ENCODE measurements around the gene SUV39H1. TPM values are rescaled to one million over a fixed set of nuclear protein-coding genes. Genes with fewer than 3 reads are reported as not detected.

Gene SUV39H1
- total RNA-seq, 4 donors from 2014 or later = 0.59 to 7.8 (median 3.8) TPM

DNA sequence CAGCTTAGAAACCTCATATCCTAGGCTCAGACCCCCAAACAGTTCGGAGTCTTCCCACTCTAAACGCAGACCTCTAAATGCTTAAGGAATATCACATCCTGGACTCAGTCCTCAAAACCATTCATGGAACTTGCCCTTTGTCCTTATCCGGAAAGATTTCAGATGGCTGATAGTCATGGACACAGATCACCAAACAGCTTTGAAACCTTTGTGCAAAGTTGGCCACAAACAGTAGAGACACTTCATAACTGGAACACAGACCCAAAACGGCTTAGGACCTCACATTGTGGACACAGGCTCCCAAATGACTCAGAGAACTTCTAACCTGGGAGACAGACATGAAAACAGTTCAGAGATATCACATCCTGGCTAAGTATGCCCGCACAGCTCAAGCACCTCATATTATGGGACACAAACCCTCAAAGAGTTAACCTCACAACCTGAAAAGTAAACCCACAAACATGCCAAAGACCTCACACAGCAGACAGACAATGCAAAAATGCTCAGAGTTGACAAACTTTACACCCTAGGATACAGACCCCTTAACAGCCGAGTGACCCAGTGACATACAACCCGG is 15.5 kb downstream of the SUV39H1 start:
- Histone ChIP-seq H3K27me3 (no peaks in the 10 kb centered on the region), H3K4me3 (no peak overlapping the region), H3K4me1 (no peaks in the 10 kb centered on the region), H3K27ac (no peak overlapping the region), H3K36me3 (no peaks in the 10 kb centered on the region), H3K9me3 (no peaks in the 10 kb centered on the region)
- intact Hi-C loops (cut with DNase I; ENCODE audit: low total_unique reads) = no loop called here
- TF ChIP-seq CTCF (IDR thresholded peaks at IDR 0.05) (no peak), POLR2A (IDR thresholded peaks at IDR 0.05) (no peak)
- no peak for DNase-seq

DNA sequence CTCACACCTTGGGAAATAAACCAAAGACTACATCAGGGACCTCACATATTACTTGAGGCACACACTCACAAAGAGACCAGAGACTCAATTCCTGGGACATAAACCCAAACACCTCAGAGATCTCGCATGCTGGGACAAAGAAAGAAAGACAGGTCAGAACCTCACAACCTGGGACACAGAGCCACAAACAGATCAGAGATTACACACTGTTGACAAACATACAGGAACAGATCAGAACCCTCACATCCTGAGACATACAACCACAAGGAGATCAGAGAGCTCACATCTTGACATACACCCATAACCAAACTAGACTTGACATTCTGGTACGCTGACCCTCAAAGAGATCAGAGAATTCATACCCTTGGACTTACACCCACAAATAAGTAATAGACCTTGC is 17.3 kb downstream of the SUV39H1 start:
- TF ChIP-seq CTCF (IDR thresholded peaks at IDR 0.05) = no peak
- TF ChIP-seq POLR2A (IDR thresholded peaks at IDR 0.05) = no peak
- no peaks in the 10 kb centered on the region for H3K9me3 ChIP-seq
- DNase-seq = no peak
- no peak overlapping the region for H3K4me3 ChIP-seq
- no peaks in the 10 kb centered on the region for H3K27me3 ChIP-seq
- no peaks in the 10 kb centered on the region for H3K4me1 ChIP-seq
- no peak overlapping the region for H3K27ac ChIP-seq
- intact Hi-C loops (cut with DNase I; ENCODE audit: low total_unique reads) = no loop called here
- no peaks in the 10 kb centered on the region for H3K36me3 ChIP-seq

DNA sequence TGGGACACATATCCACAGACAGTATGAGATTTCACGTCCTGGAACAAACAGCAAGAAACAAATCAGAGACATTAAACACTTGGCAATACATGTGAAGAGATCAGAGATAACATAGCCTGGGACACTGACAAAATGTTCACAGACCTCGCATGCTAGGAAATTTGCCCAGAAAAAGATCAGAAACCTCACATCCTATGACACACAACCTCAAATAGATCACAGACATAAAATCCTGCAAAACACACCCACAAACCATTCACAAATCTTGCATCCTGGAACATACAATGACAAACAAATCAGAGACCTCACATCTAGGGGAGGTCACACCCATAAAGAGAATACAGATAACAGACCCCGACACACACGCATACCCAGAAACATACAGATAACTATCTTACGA is 18.0 kb downstream of the SUV39H1 start:
- H3K9me3 ChIP-seq = no peaks in the 10 kb centered on the region
- H3K4me3 ChIP-seq = no peak overlapping the region
- no peaks in the 10 kb centered on the region for H3K27me3 ChIP-seq
- H3K4me1 ChIP-seq = no peaks in the 10 kb centered on the region
- no peak for DNase-seq
- intact Hi-C loops (cut with DNase I; ENCODE audit: low total_unique reads) = no loop called here
- H3K36me3 ChIP-seq = no peaks in the 10 kb centered on the region
- no peak for TF ChIP-seq CTCF (IDR thresholded peaks at IDR 0.05)
- TF ChIP-seq POLR2A (IDR thresholded peaks at IDR 0.05) = no peak
- H3K27ac ChIP-seq = no peak overlapping the region

DNA sequence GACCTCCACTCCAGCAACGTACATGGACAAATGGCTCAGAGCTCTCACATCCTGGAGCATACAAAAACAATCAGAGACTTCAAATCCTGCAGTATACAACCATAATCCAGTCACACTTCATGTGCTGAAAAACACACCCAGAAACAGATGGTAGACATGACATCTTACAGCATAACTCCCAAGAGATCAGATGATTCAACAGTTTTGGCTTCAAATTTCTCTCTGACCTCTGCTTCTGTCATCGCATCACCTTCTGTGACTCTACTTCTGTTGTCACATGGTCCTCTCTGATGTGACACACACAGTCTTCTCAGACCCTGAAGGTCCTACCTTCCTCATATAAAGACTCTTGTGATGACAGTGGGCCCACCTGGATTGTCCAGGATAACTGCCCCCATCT is 18.5 kb downstream of the SUV39H1 start:
- intact Hi-C loops (cut with DNase I; ENCODE audit: low total_unique reads) = no loop called here
- no peaks in the 10 kb centered on the region for H3K36me3 ChIP-seq
- no peaks in the 10 kb centered on the region for H3K27me3 ChIP-seq
- no peak overlapping the region for H3K4me3 ChIP-seq
- TF ChIP-seq CTCF (IDR thresholded peaks at IDR 0.05) = no peak
- no peak for TF ChIP-seq POLR2A (IDR thresholded peaks at IDR 0.05)
- H3K4me1 ChIP-seq = no peaks in the 10 kb centered on the region
- no peak overlapping the region for H3K27ac ChIP-seq
- DNase-seq = no peak
- no peaks in the 10 kb centered on the region for H3K9me3 ChIP-seq

- Histone ChIP-seq H3K27me3 (no peaks in the 10 kb centered on the region), H3K9me3 (no peaks in the 10 kb centered on the region), H3K27ac (no peak overlapping the region), H3K4me1 (no peaks in the 10 kb centered on the region), H3K36me3 (no peaks in the 10 kb centered on the region), H3K4me3 (no peak overlapping the region)
- no peak for DNase-seq
- intact Hi-C loops (cut with DNase I; ENCODE audit: low total_unique reads) = no loop called here
- TF ChIP-seq CTCF (IDR thresholded peaks at IDR 0.05) (no peak), POLR2A (IDR thresholded peaks at IDR 0.05) (no peak)
Measured at GRCh38 chrX:48715876-48716502, 19.5 kb downstream of the SUV39H1 start.

Measured in uterus (tissue), 4 donors.